ENCODE results near the gene MS4A14. TPM values are rescaled to one million over a fixed set of nuclear protein-coding genes. Genes with fewer than 3 reads are reported as not detected.

Gene MS4A14
- total and polyA plus RNA-seq, 2 experiments from 2014 or later: not detected

GRCh38 chr11:60349990-60350389 is 46.3 kb upstream of the MS4A14 start (continued):
- TF ChIP-seq ZNF114 (CRISPR knock-in tag; IDR thresholded peaks at IDR 0.05): no peak
- TF ChIP-seq POLR2AphosphoS5 (IDR thresholded peaks at IDR 0.05; ENCODE audit: low read depth): no peak
- no peak for TF ChIP-seq EZH2phosphoT487 (IDR thresholded peaks at IDR 0.05; ENCODE audit: unreplicated experiment)
- no peak for TF ChIP-seq ETS1 (IDR thresholded peaks at IDR 0.05)

DNA sequence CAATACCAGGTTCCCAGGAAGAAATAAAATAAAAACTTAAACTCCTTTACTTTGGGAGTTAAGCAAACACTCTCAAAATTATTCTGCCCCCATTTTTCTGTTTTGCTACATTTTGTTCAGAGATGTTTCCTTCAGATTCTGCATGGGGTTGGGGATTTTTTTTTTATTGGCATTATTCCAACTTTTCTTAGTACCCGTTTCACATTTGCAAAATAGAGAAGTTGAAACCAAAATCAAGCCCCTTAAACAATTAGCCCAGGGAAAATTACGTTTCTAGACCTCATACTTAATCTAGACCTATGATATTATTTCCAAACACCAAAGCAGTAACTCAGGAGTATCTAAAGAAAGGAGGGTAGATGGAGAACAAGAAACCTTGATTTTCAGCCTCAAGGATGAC is 38.5 kb upstream of the MS4A14 start:
- Mint-ChIP-seq H3K4me1 (no peaks in the 10 kb centered on the region), H3K36me3 (ENCODE audit: low read depth) (peaks cover 39% of the 10 kb centered on the region), H3K9me3 (peaks cover 60% of the 10 kb centered on the region), H3K4me3 (no peak overlapping the region), H3K27me3 (ENCODE audit: insufficient read depth, low read depth, poor library complexity) (no peaks in the 10 kb centered on the region), H3K27ac (no peak overlapping the region)
- no peaks in the 10 kb centered on the region for H3K79me2 ChIP-seq (replicated peaks; ENCODE audit: insufficient read depth)
- no peaks in the 10 kb centered on the region for H3K4me1 ChIP-seq (ENCODE audit: insufficient read depth)
- H3K27ac ChIP-seq (ENCODE audit: low read depth): no peak overlapping the region
- no peaks in the 10 kb centered on the region for H3F3A ChIP-seq (replicated peaks; ENCODE audit: low read depth)
- H4K20me1 ChIP-seq (replicated peaks; ENCODE audit: insufficient read depth): no peaks in the 10 kb centered on the region
- H2AFZ ChIP-seq: no peak overlapping the region
- H3K36me3 ChIP-seq (ENCODE audit: insufficient read depth): no peaks in the 10 kb centered on the region
- no peaks in the 10 kb centered on the region for H3K27me3 ChIP-seq (ENCODE audit: insufficient read depth)
- DNase-seq (ENCODE audit: low spot score): no peak
- peaks cover 16% of the 10 kb centered on the region for H3K9me2 ChIP-seq (ENCODE audit: insufficient read depth)
- H3K4me2 ChIP-seq: no peak overlapping the region
- H3K4me3 ChIP-seq: no peak overlapping the region
- ATAC-seq: no peak
- TF ChIP-seq NANOG (IDR thresholded peaks at IDR 0.05; ENCODE audit: borderline replicate concordance) (no peak), CREB1 (CRISPR knock-in tag; IDR thresholded peaks at IDR 0.05; ENCODE audit: low read depth) (no peak), POLR2AphosphoS5 (IDR thresholded peaks at IDR 0.05; ENCODE audit: low read depth) (no peak), ZNF331 (CRISPR knock-in tag; IDR thresholded peaks at IDR 0.05; ENCODE audit: low read depth) (no peak), EZH2 (IDR thresholded peaks at IDR 0.05; ENCODE audit: low read depth, unreplicated experiment) (no peak), ETS1 (IDR thresholded peaks at IDR 0.05) (no peak), ZNF462 (CRISPR knock-in tag; IDR thresholded peaks at IDR 0.05) (no peak), EZH2phosphoT487 (IDR thresholded peaks at IDR 0.05; ENCODE audit: unreplicated experiment) (no peak), STAT1 (IDR thresholded peaks at IDR 0.05; ENCODE audit: unreplicated experiment) (no peak), REST (IDR thresholded peaks at IDR 0.05; ENCODE audit: unreplicated experiment) (no peak)
- TF ChIP-seq, protein P1, sequence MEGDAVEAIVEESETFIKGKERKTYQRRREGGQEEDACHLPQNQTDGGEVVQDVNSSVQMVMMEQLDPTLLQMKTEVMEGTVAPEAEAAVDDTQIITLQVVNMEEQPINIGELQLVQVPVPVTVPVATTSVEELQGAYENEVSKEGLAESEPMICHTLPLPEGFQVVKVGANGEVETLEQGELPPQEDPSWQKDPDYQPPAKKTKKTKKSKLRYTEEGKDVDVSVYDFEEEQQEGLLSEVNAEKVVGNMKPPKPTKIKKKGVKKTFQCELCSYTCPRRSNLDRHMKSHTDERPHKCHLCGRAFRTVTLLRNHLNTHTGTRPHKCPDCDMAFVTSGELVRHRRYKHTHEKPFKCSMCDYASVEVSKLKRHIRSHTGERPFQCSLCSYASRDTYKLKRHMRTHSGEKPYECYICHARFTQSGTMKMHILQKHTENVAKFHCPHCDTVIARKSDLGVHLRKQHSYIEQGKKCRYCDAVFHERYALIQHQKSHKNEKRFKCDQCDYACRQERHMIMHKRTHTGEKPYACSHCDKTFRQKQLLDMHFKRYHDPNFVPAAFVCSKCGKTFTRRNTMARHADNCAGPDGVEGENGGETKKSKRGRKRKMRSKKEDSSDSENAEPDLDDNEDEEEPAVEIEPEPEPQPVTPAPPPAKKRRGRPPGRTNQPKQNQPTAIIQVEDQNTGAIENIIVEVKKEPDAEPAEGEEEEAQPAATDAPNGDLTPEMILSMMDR (conservative IDR thresholded peaks at IDR 0.05; ENCODE audit: low read depth in 2 of 2): no peak
